HG03460 (cell line): Measurements from ENCODE around the gene IL6.

Experiments
- ATAC-seq: cut with Tn5 transposase; IDR thresholded peaks from one replicate; pipeline ENCODE4 v1.9.1; 2021; ENCODE audit not compliant: unreplicated experiment

Gene IL6

DNA sequence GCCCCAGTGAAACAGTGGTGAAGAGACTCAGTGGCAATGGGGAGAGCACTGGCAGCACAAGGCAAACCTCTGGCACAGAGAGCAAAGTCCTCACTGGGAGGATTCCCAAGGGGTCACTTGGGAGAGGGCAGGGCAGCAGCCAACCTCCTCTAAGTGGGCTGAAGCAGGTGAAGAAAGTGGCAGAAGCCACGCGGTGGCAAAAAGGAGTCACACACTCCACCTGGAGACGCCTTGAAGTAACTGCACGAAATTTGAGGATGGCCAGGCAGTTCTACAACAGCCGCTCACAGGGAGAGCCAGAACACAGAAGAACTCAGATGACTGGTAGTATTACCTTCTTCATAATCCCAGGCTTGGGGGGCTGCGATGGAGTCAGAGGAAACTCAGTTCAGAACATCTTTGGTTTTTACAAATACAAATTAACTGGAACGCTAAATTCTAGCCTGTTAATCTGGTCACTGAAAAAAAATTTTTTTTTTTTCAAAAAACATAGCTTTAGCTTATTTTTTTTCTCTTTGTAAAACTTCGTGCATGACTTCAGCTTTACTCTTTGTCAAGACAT lies 574 bp upstream of the IL6 start:
- ATAC-seq: peak; percentile 73

DNA sequence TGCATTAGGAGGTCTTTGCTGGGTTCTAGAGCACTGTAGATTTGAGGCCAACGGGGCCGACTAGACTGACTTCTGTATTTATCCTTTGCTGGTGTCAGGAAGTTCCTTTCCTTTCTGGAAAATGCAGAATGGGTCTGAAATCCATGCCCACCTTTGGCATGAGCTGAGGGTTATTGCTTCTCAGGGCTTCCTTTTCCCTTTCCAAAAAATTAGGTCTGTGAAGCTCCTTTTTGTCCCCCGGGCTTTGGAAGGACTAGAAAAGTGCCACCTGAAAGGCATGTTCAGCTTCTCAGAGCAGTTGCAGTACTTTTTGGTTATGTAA lies 675 bp downstream of the IL6 start:
- ATAC-seq: no peak

DNA sequence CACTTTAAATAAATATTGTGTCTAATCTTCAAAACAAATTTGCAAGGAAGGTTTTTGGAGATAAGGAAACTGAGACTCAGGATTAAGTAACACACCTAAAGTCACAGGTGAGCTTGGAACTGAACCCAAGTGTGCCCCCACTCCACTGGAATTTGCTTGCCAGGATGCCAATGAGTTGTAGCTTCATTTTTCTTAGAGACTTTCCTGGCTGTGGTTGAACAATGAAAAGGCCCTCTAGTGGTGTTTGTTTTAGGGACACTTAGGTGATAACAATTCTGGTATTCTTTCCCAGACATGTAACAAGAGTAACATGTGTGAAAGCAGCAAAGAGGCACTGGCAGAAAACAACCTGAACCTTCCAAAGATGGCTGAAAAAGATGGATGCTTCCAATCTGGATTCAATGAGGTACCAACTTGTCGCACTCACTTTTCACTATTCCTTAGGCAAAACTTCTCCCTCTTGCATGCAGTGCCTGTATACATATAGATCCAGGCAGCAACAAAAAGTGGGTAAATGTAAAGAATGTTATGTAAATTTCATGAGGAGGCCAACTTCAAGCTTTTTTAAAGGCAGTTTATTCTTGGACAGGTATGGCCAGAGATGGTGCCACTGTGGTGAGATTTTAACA lies 1.5 kb downstream of the IL6 start:
- ATAC-seq: no peak

DNA sequence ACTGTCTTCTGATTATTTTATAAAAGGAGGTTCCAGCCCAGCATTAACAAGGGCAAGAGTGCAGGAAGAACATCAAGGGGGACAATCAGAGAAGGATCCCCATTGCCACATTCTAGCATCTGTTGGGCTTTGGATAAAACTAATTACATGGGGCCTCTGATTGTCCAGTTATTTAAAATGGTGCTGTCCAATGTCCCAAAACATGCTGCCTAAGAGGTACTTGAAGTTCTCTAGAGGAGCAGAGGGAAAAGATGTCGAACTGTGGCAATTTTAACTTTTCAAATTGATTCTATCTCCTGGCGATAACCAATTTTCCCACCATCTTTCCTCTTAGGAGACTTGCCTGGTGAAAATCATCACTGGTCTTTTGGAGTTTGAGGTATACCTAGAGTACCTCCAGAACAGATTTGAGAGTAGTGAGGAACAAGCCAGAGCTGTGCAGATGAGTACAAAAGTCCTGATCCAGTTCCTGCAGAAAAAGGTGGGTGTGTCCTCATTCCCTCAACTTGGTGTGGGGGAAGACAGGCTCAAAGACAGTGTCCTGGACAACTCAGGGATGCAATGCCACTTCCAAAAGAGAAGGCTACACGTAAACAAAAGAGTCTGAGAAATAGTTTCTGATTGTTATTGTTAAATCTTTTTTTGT lies 2.3 kb downstream of the IL6 start:
- no peak for ATAC-seq

DNA sequence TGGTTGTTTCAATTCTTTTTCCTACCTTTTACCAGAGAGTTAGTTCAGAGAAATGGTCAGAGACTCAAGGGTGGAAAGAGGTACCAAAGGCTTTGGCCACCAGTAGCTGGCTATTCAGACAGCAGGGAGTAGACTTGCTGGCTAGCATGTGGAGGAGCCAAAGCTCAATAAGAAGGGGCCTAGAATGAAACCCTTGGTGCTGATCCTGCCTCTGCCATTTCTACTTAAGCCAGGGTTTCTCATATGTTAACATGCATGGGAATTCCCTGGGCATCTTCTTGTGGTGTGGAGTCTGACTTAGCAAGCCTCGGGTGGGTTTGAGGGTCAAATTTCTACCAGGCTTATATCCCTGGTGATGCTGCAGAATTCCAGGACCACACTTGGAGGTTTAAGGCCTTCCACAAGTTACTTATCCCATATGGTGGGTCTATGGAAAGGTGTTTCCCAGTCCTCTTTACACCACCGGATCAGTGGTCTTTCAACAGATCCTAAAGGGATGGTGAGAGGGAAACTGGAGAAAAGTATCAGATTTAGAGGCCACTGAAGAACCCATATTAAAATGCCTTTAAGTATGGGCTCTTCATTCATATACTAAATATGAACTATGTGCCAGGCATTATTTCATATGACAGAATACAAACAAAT lies 3.2 kb downstream of the IL6 start:
- no peak for ATAC-seq

DNA sequence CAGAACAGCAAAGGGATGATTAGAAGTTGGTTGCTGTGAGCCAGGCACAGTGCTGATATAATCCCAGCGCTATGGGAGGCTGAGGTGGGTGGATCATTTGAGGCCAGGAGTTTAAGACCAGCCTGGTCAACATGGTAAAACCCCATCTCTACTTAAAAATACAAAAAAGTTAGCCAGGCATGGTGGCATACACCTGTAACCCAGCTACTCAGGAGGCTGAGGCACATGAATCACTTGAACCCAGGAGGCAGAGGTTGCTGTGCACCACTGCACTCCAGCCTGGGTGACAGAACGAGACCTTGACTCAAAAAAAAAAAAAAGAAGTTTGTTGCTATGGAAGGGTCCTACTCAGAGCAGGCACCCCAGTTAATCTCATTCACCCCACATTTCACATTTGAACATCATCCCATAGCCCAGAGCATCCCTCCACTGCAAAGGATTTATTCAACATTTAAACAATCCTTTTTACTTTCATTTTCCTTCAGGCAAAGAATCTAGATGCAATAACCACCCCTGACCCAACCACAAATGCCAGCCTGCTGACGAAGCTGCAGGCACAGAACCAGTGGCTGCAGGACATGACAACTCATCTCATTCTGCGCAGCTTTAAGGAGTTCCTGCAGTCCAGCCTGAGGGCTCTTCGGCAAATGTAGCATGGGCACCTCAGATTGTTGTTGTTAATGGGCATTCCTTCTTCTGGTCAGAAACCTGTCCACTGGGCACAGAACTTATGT lies 4.1 kb downstream of the IL6 start:
- no peak for ATAC-seq

DNA sequence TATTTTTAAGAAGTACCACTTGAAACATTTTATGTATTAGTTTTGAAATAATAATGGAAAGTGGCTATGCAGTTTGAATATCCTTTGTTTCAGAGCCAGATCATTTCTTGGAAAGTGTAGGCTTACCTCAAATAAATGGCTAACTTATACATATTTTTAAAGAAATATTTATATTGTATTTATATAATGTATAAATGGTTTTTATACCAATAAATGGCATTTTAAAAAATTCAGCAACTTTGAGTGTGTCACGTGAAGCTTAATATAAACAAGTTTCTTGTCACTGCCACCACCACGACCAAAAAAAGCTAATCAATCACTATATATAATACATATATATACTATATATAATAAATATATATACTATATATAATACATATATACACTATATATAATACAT lies 4.8 kb downstream of the IL6 start:
- ATAC-seq: no peak

DNA sequence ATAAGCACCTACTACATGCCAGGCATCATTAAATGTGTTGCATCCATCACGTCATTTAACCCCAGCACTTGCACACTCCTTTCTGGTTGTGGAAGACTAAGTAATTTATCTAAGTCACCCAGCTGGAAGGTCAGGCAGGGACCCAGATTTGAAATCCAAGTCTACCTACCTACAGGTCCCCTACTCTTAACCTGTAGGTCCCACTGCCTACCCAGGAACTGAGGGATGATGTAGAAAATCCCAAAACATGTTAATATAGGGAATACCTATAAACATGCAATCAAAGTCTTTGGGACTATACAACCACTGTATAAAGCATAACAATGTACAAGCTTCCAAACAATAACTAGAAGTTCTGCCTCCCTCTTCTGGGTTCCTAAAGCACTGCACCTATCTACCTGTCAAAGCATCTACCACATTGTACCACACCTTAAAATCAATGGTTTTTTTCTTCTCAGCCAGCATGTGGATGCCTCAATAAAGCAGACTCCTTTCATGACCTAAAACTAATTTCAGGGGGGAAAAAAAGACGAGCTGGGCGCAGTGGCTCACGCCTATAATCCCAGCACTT lies 5.6 kb downstream of the IL6 start:
- no peak for ATAC-seq

DNA sequence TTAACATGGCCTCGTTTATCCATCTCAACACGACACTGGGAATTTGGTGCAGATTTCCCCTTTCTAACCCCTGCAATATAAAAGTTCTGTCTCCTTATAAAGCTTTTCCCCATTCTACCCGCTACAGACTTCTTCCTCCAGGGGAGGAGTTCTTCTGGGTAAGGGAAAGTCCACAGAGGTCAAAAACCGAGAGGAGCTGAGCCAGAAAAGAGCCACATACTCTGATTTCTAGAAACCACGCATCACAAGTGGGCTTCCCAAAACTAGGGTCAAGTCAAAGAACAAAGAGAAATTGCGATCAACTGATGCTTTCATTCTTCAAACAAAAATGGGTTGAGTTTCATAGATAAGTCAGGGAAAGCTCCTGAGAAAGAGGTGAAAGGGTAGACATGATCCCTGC lies 6.8 kb downstream of the IL6 start:
- no peak for ATAC-seq

DNA sequence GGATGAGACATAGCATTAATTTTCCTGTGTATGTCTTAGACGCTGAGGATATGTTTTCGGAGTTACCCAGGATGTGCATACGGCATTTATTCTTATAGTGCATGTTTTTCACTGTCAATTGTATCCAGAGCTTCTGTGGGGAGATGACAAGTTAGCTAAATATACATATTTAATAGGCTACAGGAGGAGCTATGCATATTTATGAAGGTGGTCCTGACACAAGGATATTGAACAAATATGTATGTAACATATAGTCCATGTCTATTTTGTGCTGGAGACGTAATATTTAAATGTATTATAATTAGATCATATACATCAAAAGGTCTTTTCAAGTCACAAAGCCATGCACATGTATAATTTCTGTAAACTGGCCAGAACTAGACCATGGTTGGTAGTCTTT lies 16.0 kb downstream of the IL6 start:
- no peak for ATAC-seq

DNA sequence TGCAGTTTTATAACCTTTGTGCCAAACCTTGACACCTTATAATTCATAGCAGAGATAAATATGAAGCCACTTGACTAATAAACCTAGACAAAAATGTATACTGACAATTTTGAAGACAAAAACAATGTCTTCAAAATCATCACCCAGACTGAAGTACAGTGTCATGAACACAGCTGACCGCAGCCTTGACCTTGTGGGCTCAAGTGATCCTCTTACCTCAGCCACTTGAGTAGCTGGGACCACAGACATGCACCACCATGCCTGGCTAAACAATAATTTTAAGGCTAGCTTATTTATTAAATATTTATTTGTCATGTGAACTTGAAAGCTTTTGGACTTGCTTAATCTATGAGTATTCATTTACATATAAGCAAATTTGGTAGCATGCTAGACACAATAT lies 24.3 kb downstream of the IL6 start:
- no peak for ATAC-seq

DNA sequence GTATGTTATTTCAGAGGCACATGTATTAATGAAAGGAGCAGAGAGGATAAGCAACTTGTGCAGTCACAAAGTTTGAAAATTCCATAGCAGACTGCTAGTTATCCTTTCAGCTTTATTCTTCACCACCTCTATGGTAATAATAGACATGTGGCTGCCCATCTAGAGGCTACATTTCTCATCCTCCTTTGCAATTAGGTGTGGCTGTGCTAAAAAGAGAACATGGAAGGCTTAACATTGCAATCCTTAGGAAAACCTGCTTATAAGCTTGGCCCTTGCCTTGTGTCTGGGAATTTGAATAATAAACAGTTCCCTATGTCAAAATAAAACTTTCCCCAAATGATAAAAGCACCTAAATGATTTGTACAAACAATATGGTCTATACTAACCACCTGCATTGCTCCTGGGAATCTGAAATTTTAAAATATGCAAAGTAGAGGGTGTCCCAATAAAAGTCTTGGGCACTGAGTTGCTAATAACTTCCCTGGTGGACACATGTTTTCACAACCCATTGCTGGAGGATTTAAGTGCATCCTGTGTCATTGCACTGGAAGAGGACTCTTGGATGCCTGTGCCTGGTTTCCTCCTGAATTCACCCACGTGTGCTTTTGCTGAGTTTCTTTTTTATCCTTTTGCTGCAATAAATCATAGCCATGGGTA lies 30.5 kb downstream of the IL6 start:
- ATAC-seq: no peak

DNA sequence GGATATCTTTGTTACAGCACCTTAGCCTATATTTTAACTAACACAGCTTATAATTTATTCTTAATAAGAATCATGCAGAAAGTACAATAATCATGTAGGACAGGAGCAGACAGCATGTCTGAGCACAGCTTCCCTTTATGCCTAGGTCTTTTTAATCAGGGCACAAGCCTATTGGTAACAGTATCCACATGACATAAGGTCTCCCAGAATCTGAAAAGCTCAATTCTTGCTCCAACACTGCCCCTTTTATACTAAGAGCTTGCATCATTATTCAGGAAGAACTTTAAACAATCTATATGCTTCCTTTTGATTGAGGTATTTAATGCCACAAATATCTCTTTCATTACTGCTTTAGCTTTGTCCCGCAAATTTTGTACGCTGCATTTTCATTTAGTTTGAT lies 31.6 kb downstream of the IL6 start:
- no peak for ATAC-seq

DNA sequence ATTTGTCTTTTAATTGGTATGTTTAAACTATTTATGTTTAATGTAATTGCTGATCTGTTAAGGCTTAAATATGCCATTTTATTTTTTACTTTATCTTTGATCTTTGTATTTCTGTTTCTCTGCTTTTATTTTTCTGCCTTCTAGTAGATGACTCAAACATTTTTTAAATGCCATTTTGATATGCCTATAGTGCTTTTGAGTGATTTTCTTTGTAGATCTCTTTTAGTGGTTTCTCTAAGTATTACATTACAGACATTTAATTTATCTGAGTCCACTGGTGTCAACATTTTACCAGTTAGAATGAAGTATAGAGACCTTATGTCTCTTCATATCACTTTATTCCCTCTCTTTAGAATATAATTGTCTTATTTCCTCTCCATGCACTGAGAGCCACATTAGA lies 32.7 kb downstream of the IL6 start:
- ATAC-seq: no peak

DNA sequence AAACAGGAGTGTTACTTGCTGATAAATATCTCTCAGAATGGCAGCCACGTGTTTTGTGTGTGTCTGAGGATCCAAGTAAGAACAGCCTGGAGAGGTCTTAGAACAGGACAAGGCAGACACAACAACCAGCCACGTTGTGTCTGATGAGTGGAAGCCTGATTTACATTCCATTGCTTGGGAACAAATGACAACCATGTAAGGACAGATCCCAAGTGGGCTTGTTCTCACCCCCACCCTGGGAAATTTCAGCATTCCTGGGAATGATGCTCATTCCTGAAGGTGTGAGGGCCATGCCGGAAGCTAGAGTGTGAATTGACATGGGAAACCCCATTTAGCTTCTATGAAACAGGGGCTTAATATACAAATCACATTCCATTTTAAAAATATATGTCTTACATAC lies 35.9 kb downstream of the IL6 start:
- ATAC-seq: no peak

DNA sequence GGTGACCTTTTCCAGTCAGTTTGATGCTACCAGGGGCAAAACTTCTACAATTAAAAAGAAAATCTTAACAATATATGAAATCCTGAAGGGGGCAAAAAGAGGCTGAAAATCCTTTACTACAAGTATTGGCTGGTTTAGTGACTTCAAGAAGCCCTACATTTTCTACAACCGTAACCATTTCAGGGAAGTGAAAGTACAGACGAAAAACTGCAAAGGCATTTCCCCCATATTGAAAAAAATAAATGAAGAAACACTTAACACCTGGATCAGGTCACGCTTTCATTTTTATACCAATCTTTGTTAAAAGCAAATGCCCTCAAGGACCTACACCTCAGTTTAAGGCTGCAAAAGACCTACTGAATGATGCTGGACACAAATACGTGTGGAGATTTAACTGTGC lies 38.6 kb downstream of the IL6 start:
- peak; percentile 90 for ATAC-seq

DNA sequence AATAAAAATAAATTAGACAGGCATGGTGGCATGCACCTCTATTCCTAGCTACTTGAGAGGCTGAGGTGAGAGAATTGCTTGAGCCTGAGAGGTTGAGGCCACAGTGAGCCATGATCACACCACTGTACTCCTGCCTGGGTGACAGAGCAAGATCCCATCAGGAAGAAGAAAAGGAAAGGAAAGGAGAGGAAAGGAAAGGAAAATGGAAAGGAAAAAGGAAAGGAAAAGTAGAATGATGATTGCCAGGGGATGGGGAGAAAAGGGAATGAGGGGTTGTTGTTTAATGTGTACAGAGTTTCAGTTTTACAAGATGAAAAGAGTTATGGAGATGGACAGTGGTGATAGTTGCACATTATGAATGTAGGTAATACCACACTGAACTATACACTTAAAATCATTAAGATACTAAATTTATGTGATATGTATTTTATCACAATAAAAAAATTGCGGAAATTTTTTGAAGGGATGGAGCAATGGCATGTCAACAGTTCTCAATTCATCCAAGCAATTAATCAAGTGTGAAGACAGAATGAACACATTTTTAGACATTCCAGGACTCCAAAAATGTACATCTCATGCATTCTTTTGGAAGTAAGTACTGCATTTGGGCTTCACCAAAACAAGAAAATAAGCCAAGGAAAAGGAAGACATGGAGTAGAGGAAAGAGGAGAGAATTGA lies 44.3 kb downstream of the IL6 start:
- no peak for ATAC-seq

DNA sequence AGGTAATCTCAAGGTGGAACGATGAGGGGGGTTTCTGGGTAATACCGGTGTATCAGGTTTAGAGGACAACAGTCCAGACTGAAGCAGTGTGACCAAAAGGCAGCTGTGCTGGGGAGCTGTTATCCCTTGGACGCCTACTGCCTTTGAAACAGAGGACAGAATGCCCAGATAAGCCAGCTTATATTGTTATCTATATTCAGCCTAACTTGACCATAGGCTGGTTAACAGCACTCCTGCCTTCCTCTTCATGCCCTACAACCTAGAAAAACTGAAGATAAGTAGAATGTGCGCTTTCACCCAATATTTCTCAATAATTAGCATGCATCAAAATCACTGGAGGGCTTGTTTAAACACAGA lies 44.9 kb downstream of the IL6 start:
- no peak for ATAC-seq

DNA sequence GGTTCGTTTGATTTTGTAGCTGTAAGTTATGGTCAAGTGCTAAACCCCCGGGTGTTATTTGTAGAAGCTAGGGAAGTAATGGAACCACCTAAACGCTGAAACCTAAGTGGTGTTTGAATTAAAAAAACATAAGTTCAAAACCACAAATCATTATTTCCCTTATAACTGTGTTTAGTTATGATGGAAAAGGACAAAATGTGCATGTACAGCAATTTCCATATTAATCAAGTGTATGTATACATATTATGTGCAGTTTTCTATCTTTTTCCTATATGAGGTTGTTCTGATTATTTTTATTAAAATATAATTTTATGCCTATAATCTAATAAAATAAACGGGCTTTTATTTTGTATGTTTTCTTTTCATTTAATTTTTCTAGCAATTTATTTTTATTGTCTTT lies 45.9 kb downstream of the IL6 start:
- no peak for ATAC-seq

DNA sequence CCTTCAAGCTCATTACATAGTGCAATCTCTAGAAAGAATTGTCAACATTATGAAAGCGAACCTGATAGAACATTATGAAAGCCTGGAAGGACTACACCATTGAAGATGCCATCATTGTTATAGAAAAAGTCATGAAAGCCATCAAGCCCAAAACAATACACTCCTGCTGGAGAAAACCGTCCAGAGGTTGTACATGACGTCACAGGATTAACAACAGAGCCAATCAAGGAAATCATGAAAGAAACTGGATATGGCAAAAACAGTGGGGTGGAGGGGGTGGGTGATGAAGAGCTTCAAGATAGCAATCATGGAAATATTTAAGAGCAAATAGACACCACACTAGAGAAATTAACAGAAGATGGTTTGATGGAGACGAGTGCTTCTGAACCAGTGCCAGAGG lies 50.0 kb downstream of the IL6 start:
- no peak for ATAC-seq
